ENCODE results near the gene DCC.

GRCh38 chr18:52845036-52845435 lies 505.0 kb downstream of the DCC start:
- TF ChIP-seq RFX5 (IDR thresholded peaks at IDR 0.05) (no peak), CEBPB (IDR thresholded peaks at IDR 0.05) (no peak)
- TF ChIP-seq, protein P1, sequence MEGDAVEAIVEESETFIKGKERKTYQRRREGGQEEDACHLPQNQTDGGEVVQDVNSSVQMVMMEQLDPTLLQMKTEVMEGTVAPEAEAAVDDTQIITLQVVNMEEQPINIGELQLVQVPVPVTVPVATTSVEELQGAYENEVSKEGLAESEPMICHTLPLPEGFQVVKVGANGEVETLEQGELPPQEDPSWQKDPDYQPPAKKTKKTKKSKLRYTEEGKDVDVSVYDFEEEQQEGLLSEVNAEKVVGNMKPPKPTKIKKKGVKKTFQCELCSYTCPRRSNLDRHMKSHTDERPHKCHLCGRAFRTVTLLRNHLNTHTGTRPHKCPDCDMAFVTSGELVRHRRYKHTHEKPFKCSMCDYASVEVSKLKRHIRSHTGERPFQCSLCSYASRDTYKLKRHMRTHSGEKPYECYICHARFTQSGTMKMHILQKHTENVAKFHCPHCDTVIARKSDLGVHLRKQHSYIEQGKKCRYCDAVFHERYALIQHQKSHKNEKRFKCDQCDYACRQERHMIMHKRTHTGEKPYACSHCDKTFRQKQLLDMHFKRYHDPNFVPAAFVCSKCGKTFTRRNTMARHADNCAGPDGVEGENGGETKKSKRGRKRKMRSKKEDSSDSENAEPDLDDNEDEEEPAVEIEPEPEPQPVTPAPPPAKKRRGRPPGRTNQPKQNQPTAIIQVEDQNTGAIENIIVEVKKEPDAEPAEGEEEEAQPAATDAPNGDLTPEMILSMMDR (IDR thresholded peaks at IDR 0.05) = no peak
- TF ChIP-seq, protein P2, sequence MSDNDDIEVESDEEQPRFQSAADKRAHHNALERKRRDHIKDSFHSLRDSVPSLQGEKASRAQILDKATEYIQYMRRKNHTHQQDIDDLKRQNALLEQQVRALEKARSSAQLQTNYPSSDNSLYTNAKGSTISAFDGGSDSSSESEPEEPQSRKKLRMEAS (IDR thresholded peaks at IDR 0.05) = no peak

All from A549 (cell line).